Left cardiac atrium (tissue), 4 donors: ENCODE results near the gene PEF1. TPM values are rescaled to one million over a fixed set of nuclear protein-coding genes. Genes with fewer than 3 reads are reported as not detected.
A peak's percentile ranks its signal among the peaks of the same experiment; 100 is the strongest.

ENCODE experiments used
- ATAC-seq, 2 donors: fragments of 200-7000 bp; cut with Tn5 transposase; one replicate each; pipeline ENCODE4 v1.9.1; 2020; ENCODE audit warnings: mild to moderate bottlenecking in 2 of 2, moderate library complexity in 2 of 2
- DNase-seq: peaks from one replicate; pipeline ENCODE4 v3.0.0-alpha.2; 2020
- intact Hi-C, 2 donors: fragments of 100-400 bp; cut with DNase I; formaldehyde crosslinking; loops; one replicate each; pipeline versions ENCODE4 v1.14.1 to v1.15.1; 2022 to 2023
- total RNA-seq, 2 donors: library from RNA; stranded (reverse); fragmentation: NEBNext Ultra II Directional; extraction: Animal tissue kit (Norgen Biotek cat#: 25700); gene quantifications; one replicate each; pipeline ENCODE4 v1.2.1, GENCODE V29; 2021
- donor health status: DM: no; HTN: yes; CAD: no.
- donor health status: DM: no; HTN: yes; CAD: no; lungs with severe emphysema.
- donor health status: DM: yes; HTN: yes; CAD: no.
- donor health status: Dilated cardiomyopathy.

PEF1 gene
- total RNA-seq, 2 donors from 2014 or later, result 32.3 to 44.7 TPM

- intact Hi-C loops, result no loop called here
- no peak for ATAC-seq
Measured at GRCh38 chr1:31621498-31621820, 23.2 kb downstream of the PEF1 start.

GRCh38 chr1:31620631-31621497 lies 23.8 kb downstream of the PEF1 start:
- intact Hi-C loops, result no loop called here
- no peak for DNase-seq
- no peak for ATAC-seq

More at GRCh38 chr1:31621498-31621820, 23.2 kb downstream of the PEF1 start:
- DNase-seq, result no peak

- no peak for DNase-seq
- intact Hi-C loops, result loop anchor here in 1 of 2 donors (2.0 kb wide), 1 partner anchor 54 kb away; no protein-coding TSS in a partner anchor
- no peak for ATAC-seq
Measured at GRCh38 chr1:31618916-31619846, 25.5 kb downstream of the PEF1 start.

DNA sequence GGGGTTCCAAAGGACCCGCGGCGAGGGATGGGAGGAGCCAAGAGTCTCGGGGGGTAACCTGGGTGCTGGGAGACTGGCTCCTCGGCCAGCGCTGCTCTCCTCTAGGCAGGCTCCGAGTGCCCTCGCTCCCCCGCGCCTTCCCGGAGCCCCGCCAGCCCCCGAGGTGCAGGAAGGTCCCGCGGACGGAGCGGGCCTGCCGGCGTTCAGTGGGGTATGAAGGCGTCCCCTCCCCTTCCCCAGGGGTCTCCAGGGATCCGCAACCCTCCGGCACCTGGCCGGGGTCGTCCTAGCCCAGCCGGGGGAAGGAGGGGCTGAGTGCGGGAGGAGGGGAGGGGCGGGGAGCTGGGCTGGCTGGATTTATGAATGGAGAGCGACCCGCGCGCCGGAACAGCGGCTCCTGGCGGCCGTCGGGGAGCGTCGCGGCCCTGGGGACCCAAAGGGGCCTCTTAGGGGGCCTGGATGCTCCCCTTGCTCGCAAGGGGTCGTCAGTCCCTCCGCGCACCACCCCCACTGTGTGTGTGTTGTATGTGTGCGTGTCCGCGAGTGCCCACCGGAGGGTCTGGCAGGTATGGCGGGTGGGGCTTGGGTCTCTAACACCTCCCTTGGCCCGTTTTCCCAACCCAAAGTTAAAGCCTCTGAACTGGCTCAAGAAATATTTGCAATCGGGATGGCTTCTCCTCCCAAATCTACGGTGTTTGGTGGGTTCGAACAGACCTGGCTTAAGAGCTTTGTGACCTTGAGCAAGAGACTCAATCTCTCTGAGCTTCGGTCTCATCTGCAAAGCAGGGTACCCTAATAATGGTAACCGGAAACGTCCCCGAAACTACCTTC lies 26.5 kb downstream of the PEF1 start:
- intact Hi-C loops, result loop anchor here in 1 of 2 donors (2.0 kb wide), 1 partner anchor 53 kb away; no protein-coding TSS in a partner anchor
- peak; percentile 56 to 67 for ATAC-seq
- peak; percentile 53 for DNase-seq

GRCh38 chr1:31617218-31617915 lies 27.3 kb downstream of the PEF1 start, which contains the start of gene HCRTR1:
Gene HCRTR1 (plus strand): TSS chr1:31617689. CDS start chr1:31619193, 1,504 bp downstream.
- peak; percentile 14 to 29 for ATAC-seq

GRCh38 chr1:31615939-31616338 lies 28.7 kb downstream of the PEF1 start:
- intact Hi-C loops, result no loop called here
- no peak for ATAC-seq
- no peak for DNase-seq

More at GRCh38 chr1:31617218-31617915, 27.3 kb downstream of the PEF1 start, which contains the start of gene HCRTR1:
- no peak for DNase-seq
- intact Hi-C loops, result no loop called here

GRCh38 chr1:31615414-31615813 lies 29.3 kb downstream of the PEF1 start:
- DNase-seq (no peak), ATAC-seq (no peak)

DNA sequence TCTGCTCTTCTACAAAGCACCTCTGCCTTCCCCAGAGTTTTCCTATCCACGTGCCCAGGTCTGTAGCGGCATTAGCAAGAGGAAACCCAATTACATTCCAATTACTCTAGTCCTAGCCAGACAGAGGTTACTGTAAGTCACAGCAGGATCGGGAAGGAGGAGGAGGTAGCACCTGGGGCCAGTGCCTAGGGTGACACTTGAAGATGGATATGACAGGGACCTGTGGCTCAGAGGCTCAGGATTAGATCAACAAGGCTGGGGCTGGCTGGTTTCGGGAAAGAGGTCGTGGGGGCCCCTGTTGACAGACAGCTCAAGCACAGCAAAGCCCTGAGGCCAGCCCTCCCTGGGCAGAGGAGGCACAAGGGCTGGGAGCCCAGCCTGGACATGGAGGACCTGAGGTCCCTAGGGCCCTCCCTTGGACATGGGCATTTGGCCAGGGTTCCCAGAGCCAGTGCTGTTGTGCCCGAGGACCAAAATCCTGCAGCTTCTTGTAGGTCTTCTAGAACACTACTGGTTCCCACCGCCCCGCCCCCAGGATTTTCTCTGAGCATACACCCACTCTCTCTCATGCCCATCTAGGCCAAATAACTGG lies 30.2 kb downstream of the PEF1 start:
- DNase-seq (no peak), ATAC-seq (no peak)
- intact Hi-C loops, result no loop called here

More at GRCh38 chr1:31615414-31615813, 29.3 kb downstream of the PEF1 start:
- intact Hi-C loops, result no loop called here

- DNase-seq (no peak), ATAC-seq (no peak)
- intact Hi-C loops, result no loop called here
Measured at GRCh38 chr1:31609514-31610118, 35.1 kb downstream of the PEF1 start.

GRCh38 chr1:31607360-31607759 lies 37.3 kb downstream of the PEF1 start:
- intact Hi-C loops, result no loop called here
- ATAC-seq (no peak), DNase-seq (no peak)

GRCh38 chr1:31605908-31606427 lies 38.7 kb downstream of the PEF1 start:
- intact Hi-C loops, result no loop called here

GRCh38 chr1:31602081-31602480 lies 42.6 kb downstream of the PEF1 start:
- intact Hi-C loops, result no loop called here
- ATAC-seq, result no peak
- DNase-seq, result no peak

More at GRCh38 chr1:31605908-31606427, 38.7 kb downstream of the PEF1 start:
- ATAC-seq (no peak), DNase-seq (no peak)

DNA sequence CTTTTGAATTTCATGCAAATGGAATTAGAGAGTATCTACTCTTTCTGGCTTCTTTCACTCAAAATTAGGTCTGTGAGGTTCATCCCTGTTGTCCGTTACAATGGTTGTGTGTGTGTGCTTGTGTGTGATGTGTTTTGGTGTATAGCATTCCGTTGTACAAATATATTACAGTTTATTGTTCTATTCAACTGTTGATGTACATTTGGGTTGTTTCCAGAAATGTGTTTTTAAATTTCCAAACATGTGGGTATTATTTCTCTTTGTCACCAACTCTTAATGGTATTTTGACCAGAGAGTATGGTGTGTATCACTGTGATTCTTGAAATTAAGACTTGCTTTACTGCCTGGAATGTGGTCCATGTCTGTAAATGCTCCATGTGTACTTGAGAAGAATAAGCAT lies 44.0 kb downstream of the PEF1 start:
- ATAC-seq, result no peak
- intact Hi-C loops, result no loop called here
- no peak for DNase-seq

DNA sequence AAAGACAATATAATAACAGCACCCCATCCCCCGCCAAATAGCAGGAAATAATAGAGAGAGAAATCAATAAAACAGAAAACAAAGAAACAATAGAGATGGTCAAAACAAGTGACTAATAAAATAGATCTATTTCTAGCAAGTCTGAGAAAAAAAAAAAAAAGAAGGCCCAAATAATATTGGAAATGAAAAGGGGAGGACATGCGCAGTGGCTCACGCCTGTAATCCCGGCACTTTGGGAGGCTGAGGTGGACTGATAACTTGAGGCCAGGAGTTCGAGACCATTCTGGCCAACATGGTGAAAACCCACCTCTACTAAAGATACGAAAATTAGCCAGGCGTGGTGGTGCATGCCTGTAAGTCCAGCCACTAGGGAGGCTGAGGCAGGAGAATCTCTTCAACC lies 45.7 kb downstream of the PEF1 start:
- no peak for DNase-seq
- no peak for ATAC-seq
- intact Hi-C loops, result loop anchor here in 1 of 2 donors (5.0 kb wide), 1 partner anchor 37 kb away; no protein-coding TSS in a partner anchor

DNA sequence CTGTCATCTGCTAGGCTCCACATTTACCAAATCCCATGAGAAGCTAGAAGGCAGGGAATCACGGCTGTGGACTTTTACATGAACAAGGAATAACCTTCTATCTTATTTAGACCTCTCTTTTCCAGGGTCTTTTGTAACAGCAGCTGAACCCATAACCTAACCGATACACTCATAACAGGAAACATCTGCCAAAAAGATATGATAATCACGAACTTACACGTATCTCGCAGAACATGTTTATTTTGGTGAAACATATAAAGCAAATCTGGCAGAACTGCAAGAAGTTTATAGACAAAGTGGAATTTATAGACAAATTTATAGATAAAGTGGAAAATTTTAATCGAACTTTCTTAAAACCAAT lies 48.0 kb downstream of the PEF1 start:
- intact Hi-C loops, result loop anchor here in 1 of 2 donors (5.0 kb wide), 1 partner anchor 34 kb away; no protein-coding TSS in a partner anchor
- DNase-seq (no peak), ATAC-seq (no peak)

DNA sequence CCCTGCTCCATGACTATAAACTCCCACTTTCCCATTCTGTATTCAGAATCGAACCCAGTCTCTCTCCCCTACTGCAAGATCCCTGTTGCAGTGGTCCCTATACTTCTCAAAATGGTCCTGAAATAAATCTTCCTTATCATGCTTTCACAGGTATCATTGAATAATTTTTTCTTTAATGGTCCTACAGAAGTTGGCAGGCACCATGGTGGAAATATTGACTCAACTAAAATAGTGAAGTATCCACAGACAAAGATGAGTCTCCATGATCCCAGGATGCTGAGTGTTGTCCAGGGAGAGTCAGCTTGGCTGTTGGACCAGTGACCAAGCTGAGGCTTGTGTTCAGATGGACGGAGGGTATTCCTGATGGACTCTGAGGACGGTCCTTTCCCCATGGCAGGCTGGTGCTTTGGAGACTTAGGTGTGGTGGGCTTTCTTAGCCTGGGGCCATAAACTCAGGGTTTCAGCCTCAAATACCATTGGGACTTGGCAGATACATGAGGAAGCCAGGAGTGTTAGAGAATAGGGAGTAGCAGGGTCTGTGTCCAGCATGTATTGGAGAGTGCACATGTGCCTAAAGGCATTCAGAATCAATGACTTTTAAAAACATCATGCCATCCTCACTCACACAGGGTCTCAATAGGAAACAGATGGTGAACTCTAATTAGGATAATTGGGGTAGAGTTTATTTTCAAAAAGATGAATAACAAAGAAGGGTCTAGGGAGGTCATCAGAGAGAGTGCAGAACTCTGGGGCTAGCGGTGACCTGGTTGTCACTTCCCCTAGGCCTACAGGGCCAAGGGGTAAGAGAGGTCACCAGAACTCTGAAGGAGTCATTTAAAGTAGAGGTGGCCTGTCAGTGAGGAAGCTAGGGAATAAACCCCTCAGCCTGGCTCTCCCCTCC lies 48.6 kb downstream of the PEF1 start:
- ATAC-seq (no peak), DNase-seq (no peak)
- intact Hi-C loops, result loop anchor here in 1 of 2 donors (5.0 kb wide), 1 partner anchor 34 kb away; no protein-coding TSS in a partner anchor
